ENCODE results near the gene SLX4. TPM values are rescaled to one million over a fixed set of nuclear protein-coding genes. Genes with fewer than 3 reads are reported as not detected.

SLX4 gene
- total RNA-seq, 1 donor from 2014 or later: 11.8 TPM

- Mint-ChIP-seq H3K9me3 (ENCODE audit: unreplicated experiment) (no peaks in the 10 kb centered on the region), H3K4me1 (ENCODE audit: unreplicated experiment) (no peaks in the 10 kb centered on the region), H3K4me3 (ENCODE audit: unreplicated experiment) (no peak overlapping the region), H3K27ac (ENCODE audit: unreplicated experiment) (no peak overlapping the region), H3K27me3 (ENCODE audit: unreplicated experiment) (peaks cover 10% of the 10 kb centered on the region), H3K36me3 (ENCODE audit: low read depth, unreplicated experiment) (peaks cover 15% of the 10 kb centered on the region)
- DNase-seq (ENCODE audit: low spot score): no peak
- no peak for TF ChIP-seq CTCF (IDR thresholded peaks at IDR 0.05; ENCODE audit: unreplicated experiment)
These were observed 39.3 kb upstream of the SLX4 start for GRCh38 chr16:3650631-3651265.

- Mint-ChIP-seq H3K4me3 (ENCODE audit: unreplicated experiment) (no peak overlapping the region), H3K27me3 (ENCODE audit: unreplicated experiment) (peaks cover 6% of the 10 kb centered on the region), H3K36me3 (ENCODE audit: low read depth, unreplicated experiment) (peaks cover 9% of the 10 kb centered on the region), H3K9me3 (ENCODE audit: unreplicated experiment) (no peaks in the 10 kb centered on the region), H3K4me1 (ENCODE audit: unreplicated experiment) (peaks cover 6% of the 10 kb centered on the region), H3K27ac (ENCODE audit: unreplicated experiment) (no peak overlapping the region)
- no peak for TF ChIP-seq CTCF (IDR thresholded peaks at IDR 0.05; ENCODE audit: unreplicated experiment)
- no peak for DNase-seq (ENCODE audit: low spot score)
These were observed 35.0 kb upstream of the SLX4 start for GRCh38 chr16:3646348-3646920.

- H3K27me3 Mint-ChIP-seq (ENCODE audit: unreplicated experiment): peaks cover 6% of the 10 kb centered on the region
- H3K9me3 Mint-ChIP-seq (ENCODE audit: unreplicated experiment): no peaks in the 10 kb centered on the region
- H3K36me3 Mint-ChIP-seq (ENCODE audit: low read depth, unreplicated experiment): peaks cover 9% of the 10 kb centered on the region
- H3K4me3 Mint-ChIP-seq (ENCODE audit: unreplicated experiment): no peak overlapping the region
- H3K4me1 Mint-ChIP-seq (ENCODE audit: unreplicated experiment): peaks cover 6% of the 10 kb centered on the region
- peak overlapping the region; percentile 30 for H3K27ac Mint-ChIP-seq (ENCODE audit: unreplicated experiment)
- TF ChIP-seq CTCF (IDR thresholded peaks at IDR 0.05; ENCODE audit: unreplicated experiment): no peak
- no peak for DNase-seq (ENCODE audit: low spot score)
These were observed 34.3 kb upstream of the SLX4 start for GRCh38 chr16:3645504-3646347.

GRCh38 chr16:3645108-3645503, 33.7 kb upstream of the SLX4 start:
- Mint-ChIP-seq H3K4me3 (ENCODE audit: unreplicated experiment) (no peak overlapping the region), H3K27ac (ENCODE audit: unreplicated experiment) (peak overlapping the region; percentile 30), H3K36me3 (ENCODE audit: low read depth, unreplicated experiment) (peaks cover 9% of the 10 kb centered on the region), H3K4me1 (ENCODE audit: unreplicated experiment) (peaks cover 12% of the 10 kb centered on the region), H3K9me3 (ENCODE audit: unreplicated experiment) (no peaks in the 10 kb centered on the region), H3K27me3 (ENCODE audit: unreplicated experiment) (peaks cover 6% of the 10 kb centered on the region)
- no peak for DNase-seq (ENCODE audit: low spot score)
- no peak for TF ChIP-seq CTCF (IDR thresholded peaks at IDR 0.05; ENCODE audit: unreplicated experiment)
